Fibroblast of the conjunctiva (primary cell): ENCODE measurements around the gene SERBP1.
"Not testable (repeated sequence)": the region's sequence is repeated elsewhere in the genome, so short reads cannot be mapped to it uniquely, and the experiment has no call there.

ENCODE experiments used
- DNase-seq: peaks from one replicate; pipeline ENCODE4 v3.0.0-alpha.2; 2010; ENCODE audit warnings: low read depth

The SERBP1 gene

DNA sequence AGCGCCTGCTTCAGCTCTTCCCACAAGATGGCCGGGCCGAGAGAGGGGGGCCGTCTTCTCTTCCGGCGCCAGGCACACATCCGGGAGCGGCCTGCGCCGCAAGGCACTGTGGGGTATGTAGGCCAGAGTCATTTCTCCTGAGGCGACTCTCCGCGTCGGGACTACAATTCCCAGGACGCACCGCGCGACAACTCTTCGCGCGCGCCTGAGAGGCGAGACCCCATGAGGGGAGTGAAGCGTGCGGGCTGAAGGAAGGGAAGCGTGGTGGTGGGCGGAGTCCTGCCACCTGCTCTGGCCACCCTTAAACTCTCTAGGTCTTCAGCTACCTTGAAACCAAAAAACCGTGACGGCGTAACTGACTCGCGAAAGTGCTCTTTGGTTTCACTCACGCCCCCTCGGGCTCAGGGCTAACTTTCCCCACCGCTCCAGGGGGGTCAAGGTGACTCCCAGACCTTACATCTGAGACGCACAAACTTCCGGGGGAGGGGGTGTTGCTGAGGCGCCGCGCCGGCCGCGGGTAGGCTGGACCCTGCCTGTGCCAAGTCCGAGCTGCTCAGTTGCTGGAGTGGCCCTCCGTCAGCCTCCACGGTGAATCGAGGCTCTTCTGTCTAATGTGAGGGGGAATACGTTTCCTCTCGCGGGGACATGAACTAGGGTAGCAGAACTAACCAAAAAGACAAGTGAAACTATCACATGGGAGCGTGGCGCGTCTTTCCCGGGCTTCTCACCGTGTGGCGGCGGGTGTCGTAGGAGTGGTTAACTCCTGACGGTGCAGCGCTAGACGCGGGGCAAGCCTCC lies at the start of gene SERBP1:
SERBP1 (minus strand) TSS at position 45 of the 798 bp plus-strand sequence. CDS start 102 bp downstream, outside the sequence.
- peak; percentile 92 for DNase-seq

DNA sequence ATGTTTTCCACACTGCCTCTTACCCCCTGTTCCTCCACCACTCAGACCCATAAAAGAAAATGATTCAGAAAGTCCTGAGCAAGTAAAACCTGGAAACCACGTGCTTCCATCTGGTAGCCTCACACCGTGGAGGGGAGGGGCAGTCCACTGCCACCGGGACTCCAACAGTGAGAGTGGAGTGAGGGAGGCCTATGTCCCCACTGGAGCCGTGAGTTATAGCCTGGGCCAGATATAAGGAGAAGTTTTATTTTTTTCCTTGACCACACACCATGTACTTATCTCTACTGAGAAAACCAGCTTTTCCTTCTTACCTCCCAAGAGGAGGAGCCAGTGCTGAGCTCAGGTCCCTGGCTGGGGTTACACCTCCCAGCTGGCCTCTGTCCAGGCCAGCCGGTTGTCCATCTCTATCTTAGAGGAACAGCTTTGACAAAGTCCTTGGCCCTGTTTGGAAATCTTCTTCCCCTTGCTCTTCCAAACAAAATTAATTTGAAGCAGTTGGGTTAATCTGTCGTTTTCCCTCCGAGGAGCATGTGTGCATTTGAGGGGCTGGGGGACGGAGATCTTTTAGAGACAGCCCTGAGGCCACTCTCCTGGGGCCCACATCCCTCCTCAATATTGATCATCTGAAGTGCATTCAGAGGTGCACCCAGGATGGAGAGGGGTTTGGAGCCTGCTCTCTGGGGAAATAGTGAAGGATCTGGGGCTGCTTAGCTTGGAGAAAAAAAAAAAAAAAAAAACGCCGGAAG lies 49.1 kb upstream of the SERBP1 start:
- DNase-seq = no peak

DNA sequence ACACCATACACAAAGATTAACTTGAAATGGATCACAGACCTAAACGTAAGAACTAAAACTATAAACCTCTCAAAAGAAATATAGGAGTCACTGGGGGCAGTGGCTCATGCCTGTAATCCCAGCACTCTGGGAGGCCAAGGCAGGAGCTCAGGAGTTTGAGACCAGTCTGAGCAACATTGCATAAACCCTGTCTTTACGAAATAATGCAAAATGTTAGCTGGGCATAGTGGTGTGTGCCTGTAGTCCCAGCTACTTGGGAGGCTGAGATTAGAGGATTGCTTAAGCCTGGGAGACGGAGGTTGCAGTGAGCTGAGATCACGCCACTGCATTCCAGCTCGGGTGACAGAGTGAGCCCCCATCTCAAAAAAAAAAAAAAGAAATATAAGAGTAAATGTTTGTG lies 46.7 kb upstream of the SERBP1 start:
- DNase-seq = no peak

DNA sequence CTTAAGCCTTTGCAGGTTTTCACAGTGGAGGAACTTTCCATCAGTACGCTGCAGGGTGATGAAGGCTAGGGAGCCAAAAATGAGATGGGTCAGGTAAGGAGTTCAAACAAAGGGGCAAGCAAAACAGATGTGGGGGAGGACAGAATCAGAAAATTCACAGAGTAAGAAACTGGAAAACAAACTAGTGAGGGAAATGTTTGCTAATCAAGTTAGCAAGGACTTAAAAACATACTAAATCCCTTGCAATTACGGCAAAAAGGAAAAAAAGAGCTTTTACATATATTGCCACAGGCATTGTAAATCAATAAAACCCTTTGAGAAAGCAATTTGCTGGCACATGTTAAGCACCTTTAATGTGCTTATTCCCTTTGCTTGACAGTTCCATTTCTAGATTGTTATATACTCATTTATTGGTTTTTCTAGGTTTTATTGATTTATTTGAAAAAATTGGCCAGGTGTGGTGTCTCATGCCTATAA lies 45.8 kb upstream of the SERBP1 start:
- no peak for DNase-seq

DNA sequence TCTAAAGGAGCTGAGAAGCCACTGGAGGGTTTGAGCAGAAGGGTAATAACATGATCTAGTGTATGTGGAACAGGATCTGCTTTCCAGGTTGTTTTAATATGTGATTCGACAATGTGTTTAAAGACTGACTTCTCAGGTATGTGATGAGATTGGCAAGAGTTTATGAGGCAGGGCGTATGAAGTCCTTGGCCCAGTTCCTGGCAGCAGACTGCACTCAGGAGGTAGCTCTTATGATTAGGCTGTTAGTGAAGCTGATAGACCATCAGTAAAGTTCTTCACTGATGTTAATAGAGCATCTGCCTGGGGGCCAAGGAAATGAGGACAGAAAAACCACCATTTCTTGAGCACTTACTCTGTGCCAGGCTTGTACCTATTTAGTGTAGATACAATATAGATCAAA lies 41.9 kb upstream of the SERBP1 start:
- no peak for DNase-seq

DNA sequence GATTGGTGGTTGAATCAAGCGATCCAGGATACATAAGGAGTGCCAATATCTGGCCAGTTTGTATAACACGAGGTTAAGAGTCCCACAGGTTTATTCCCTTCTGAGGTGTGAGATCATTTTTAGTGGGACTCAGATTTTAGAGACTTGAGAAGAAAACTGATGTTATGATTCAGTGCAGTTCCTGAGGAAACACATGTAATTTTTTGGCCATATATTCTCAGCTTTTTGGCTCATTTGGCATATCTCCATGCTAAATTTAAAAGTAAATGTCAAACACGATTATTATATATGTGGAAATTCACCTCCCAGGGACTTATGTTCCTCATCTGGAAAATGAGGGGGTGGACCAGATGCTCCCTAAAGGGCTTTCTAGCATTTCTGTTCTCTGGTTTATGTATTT lies 39.2 kb upstream of the SERBP1 start:
- DNase-seq = no peak

DNA sequence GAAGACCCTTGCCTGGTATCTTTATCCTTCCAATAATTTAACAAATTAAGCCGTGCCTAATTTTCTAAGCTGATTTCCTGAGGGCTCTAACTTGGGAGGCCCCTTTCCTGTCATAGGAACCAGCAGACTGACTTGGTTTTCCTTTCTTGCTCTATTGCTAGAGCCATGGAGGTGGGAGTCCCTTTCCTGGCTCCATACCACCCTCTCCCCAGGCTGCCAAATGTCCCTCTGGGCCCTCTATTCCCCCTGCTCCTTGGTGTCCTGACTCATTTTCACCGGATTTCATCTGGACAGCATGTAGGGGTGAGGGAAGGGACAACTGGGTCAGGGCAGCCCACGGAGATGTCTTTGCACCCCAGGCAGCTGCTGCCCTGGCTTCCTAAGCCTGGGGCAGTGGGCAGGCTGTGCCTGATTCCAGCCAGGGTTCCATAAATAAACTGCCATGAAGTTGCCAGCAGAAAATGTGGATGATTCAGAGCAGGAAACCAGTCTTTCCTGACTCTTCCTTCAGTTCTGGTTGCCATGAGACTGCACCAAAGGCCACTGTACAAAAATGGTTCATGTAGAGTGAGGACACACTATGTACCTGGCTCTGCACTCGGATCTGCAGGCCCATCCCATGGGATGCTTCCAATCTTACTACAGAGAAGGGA lies 38.0 kb upstream of the SERBP1 start:
- no peak for DNase-seq

DNA sequence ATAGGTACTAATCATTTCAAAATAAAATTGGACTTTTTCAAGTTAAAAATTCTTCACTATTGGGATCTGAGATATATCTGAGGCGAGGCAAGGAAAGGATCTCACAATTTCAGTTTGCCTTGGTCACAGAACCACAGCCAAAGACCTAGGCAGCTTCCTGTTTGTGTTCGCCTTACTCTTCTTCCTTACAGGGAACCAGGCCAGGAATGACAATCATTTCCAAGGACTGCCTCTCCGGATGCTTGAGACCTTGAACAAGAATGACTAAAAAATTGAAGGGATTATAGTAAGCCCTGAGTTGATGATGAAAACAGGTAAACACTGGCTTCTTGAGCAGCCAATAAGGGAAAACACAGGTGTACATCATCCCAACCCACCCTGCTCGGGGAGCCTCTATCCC lies 35.2 kb upstream of the SERBP1 start:
- DNase-seq = no peak

DNA sequence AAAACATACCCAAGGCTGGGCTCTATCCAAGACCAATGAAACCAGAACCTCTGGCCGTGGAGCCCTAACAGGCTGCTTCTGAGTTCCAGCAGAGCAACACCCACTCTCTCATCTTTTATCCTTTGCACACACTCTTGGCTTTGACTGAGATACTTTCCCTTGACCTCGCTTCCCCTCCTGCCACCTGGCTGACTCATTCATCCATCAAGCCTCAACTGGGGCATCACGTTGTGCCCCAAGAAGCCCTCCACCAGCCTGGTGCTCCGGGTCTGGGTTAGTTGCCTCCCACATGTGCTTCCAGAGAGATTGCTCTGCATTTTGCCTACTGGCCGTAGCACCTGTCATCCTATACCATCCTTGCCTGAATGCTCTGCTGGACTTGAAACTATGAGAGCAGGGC lies 34.5 kb upstream of the SERBP1 start:
- no peak for DNase-seq

DNA sequence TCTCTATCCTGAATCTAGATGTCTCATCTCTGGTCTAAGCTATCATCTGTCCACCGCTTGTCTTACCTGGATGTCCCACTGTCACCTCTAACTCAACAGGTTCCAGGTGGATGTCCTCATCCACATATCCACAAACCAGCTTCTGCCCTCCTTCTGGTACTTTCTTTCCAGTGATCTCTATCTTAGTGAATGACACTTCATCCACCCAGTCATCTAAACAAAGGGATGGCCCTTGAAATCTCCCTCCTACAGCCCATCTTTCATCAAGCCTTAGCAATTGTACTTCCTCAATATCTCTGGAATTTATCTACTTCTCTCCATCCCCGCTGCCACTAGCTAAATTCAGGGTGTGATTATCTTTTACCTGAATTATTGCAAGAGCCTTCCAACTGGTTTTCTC lies 33.9 kb upstream of the SERBP1 start:
- DNase-seq = no peak

DNA sequence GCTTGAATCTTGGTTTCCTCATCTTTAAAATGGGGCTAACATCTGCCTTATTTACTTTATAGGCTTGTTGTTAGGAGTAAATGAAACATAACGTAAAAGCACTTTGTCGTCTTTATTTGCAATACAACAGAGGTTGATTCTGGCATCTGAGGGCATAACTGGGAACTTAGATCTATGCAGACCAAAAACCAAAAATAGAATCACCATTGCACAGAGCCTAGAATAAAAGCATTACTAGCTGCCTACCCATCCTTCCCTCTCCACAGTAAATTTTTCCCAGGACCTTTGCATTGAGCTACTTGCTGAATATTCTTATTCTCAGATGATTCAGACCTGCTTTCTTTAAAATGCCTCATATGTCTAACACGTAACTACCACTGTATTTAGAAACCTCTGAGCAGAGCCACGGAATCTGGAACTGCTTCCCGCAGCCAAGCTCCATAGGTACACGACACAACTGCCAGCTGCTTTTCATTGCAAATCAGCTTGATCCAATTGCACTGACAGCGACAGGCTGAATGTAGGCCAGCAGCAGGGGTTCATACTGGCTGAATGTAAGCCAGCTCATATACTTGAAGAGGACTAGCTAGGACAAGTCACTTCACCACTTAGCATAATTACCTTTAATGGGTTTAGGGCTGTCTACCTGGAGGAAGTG lies 33.2 kb upstream of the SERBP1 start:
- no peak for DNase-seq

DNA sequence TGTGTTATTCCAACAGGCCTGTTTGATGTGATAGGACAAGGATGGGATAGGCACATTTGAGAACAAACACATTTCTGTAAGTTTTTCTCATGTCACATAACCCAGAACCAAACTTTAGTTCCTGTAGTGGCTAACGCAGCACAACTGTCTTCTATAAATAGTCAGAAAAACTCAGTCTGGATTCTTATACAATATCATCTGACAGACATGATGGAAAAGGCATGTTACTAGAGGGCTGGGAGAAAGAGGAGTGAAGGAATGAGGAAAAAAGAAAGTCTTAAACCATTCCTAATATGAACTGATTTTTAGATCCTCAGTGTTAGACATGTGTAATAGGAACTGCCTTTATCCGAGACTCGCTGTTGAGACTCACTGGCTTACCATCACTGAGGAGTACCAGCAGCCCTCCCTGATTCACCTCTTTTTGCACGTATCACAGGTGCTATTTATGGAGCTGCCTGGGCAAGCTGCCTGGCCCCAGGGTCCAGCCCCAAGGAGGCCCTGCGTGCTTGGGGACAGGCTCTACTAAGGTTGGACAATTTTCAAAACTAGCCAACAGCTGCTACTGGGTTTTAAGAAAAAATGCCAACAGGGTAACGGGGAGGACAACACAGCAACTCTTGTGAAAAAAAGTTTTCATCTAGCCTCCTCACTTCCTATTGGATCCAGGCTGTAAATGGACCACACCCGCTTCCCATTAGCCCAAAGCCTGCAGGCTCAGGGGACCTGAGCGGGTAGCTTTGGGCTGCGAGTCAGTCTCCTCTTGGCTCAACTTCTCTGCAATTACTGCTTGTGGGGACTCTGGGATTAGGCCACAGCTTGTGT lies 30.7 kb upstream of the SERBP1 start:
- peak; percentile 16 for DNase-seq

DNA sequence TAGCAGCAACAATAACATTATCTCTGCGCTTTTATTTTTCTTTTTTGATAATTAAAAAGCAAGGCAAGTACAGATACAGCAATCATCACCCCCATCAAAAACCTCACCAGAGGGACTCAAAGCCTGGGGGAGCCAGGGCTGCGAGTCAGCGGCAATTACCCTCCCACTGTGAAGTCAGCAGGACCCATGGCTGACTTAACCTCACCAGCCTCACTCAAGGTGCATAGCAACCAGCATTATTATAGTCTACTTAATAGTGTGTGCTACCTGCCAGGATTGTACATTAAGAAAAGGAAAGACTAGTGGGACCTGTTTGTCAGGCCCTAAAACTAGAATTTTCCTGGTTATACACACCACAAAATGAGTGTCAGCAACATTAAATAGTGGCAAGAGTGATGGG lies 28.9 kb upstream of the SERBP1 start:
- no peak for DNase-seq

DNA sequence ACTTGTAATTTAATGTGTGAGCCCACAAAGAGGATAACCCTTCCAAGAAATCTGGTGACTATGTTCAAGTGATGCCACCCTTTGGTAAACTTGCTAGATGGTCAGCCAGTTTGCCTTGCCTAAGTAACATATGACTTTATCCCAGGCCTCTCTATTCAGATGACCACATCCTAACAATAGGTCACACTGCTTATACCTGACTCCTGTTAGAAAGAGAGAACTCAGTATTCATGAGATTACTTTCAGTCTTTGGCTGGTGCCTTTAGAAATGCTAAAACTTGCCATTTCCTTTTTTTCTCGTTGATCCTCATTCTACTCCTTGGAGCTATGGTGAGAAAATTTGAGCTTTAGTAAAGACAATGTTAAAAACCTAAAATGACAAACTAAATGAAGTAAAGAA lies 28.5 kb upstream of the SERBP1 start:
- DNase-seq = no peak

DNA sequence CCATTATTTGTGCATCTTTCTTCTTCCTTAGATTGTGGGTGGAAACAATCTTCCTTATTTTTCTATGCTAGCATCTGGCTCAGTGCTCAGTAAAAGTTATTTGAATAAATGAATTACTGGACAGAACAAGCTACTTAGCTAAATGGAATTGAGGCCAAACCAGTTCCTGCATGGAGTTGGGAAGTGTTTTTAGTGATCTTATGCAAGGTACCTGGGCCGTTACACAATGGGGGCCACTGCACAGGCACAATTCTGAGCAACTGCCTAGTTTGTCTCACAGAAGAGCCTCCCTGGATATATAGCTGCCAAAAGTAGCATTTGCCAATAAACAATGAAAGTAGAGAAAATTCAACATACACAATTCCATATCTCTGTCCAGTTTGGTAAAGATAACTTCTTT lies 27.0 kb upstream of the SERBP1 start:
- DNase-seq = no peak

DNA sequence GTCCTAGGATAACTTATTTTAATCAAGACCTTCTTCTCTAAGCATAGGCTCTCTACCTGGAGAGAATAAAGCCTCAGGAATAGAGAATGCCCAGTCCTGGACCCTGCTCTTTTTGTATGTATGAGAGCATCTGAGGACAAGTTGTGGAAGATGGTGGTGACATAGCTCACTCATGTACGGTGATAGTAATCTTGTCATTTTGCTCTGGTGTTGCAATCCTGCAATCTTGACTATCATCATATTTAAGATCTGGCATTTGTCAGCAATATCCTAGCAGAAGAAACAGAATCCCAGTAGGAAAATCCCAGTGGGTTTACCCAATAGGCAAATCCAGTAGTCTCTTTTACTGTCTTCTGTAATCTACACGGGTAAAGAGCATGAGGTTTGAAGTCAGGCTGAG lies 21.6 kb upstream of the SERBP1 start:
- no peak for DNase-seq

DNA sequence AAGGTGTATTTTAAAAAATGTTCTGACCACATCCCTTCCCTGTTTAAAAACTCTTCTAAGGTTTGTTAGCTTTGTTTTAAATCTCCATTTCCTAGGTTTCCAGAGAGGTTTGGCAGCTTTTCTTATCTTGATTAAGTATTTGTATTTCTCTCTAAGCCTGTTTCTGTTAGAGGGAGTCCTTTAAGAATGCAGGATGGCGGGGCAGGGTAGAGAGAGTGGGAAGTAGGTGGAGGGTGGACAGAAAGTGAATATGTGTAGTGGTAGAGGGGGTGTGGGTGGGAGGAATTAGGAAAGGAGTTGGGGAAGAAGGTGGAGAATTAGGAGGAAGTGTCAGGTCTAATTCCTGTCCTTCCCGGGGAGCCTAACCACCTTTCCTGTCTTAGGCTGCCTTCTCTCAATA lies 21.2 kb upstream of the SERBP1 start:
- DNase-seq = no peak

DNA sequence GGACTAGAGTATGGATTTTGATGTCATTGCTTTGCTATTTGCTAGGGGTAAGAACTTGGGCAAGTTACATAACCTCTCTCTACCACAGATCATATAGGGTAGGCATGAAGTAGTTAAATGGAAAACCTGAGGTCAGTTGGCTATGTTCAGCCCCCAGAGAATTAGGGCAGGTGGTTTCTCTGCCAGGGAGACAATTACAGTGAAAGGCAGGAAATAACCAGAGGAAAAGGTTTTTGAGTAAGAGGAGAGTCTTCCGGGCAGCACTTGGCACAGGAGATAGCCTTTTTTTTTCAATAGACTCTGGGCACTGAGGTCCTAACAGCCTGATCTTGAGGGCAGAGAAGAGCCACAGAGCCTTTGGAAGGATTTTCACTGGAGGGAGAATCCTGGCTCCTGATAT lies 16.7 kb upstream of the SERBP1 start:
- DNase-seq = no peak

DNA sequence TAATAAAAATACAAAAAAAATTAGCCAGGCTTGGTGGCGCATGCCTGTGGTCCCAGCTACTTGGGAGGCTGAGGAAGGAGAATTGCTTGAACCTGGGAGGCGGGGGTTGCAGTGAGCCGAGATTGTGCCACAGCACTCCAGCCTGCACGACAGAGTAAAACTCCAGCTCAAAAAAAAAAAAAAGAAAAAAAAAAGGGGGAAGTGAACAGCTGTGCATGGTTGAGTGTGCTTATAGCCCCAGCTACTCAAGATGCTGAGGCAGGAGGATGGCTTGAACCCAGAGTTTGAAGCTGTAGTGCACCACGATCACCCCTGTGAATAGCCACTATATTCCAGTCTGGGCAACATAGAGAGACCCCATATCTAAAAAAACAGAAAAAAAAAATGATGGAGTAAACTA lies 15.8 kb upstream of the SERBP1 start:
- not testable (repeated sequence) for DNase-seq

DNA sequence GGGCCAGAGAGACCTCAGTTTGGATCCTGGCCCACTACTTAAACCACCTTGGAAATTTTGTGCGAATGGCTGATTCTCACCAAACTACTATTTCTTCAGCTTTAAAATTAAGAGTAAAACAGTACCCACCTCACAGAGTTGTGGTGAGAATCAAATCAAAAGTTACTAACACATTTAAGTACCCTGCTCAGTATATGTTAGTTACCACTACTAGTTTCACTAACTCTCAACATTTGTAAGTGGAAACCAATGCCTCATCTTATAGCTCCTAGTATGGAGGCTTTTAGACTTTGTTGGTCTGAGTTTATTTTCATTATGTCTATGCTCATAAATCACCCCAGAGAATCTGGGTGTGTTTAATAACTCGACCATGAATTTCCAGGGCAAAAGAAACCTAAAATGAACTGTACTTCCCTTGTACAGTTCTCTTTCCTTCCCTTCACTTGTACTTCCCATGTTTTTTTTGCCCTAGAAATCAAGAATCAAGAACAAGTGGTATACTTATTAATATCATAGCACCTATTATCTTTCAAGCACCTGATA lies 11.6 kb upstream of the SERBP1 start:
- no peak for DNase-seq

DNA sequence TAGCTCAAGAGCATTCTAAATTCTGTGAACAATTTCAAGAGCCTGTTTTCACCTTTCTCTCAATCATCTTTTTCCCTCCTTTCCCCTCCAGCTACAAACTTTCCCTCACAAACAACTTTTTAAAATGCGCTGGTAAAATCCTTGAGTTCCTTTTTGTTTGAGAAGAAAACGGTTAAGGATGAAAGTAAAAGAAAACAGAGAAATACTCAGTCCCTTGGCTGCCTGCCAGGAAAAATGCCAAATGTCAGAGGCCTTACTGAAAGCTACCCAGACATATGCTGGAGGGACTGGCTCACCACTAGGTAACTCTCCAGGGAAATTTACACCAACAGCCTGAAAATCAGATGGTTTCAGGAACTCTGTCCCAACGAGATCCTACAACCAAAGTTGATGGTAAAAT lies 11.0 kb upstream of the SERBP1 start:
- peak; percentile 38 for DNase-seq
